HG03565 (cell line): ENCODE measurements around the gene ZNF107.
"Not testable (repeated sequence)": the region's sequence is repeated elsewhere in the genome, so short reads cannot be mapped to it uniquely, and the experiment has no call there.

Source experiments
- ATAC-seq: cut with Tn5 transposase; IDR thresholded peaks from one replicate; pipeline ENCODE4 v1.9.1; 2021; ENCODE audit warnings: mild to moderate bottlenecking, moderate library complexity; ENCODE audit not compliant: unreplicated experiment

ZNF107 gene

DNA sequence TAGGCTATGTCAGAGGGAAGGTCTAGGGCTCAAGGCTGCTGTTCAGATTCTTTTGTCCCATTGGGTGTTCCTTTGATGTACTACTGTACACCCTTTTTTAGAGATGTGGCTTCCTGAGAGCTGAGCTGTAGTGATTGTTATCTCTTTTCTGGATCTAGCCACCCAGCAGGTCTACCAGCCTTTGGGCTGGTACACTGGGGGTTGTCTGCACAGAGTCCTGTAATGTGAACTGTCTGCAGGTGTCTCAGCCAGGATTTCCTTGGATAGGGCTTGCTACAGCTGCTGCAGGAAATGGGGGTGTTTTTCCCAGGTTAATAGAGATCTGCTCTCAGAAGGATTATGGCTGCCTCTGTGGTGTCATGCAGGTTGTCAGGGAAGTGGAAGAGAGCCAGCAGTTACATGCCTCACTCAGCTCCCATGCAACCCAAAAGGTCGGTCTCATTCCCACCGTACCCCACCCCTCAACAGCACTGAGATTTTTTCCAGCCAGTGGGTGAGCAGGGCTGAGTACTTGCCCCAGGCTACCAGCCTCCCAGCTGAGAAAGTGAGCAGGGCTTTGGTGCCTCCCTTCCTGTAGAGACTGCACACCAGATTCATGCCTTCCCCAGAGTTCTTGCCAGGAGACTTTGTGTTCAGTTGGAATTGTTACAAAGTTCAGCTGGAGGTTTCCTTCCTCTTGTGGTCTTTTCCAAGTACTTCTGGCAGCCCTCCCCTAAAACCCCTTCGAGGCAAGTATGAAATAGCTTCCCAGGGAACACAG is 63.3 kb downstream of the ZNF107 start:
- ATAC-seq = no peak

DNA sequence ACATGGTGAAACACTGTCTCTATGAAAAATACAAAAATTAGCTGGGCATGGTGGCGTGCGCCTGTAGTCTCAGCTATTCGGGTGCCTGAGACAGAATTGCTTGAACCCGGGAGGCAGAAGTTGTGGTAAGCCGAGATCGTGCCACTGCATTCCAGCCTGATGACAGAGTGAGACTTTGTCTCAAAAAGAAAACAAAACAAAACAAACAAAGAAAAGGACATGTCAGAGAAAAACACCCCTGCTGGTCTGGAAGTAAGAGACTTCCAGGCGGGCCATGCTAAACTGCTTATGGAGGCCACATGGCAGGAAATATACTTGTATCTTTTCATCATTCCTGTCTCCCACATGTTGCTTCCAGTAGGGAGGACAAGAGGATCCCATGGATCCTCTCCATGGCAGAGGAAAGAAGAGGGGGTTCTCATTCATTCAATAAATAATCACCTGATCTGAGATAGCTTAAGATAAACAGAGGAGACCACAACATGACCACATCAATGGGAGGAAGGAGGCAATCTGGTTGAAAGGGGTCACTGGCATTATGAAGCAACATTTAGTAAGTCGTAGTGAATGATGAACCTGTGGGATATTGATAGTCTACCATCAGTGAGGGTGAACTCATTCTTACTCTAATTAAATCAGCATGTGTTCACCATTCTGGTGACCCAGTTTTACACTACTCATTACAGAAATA is 67.8 kb downstream of the ZNF107 start:
- ATAC-seq = no peak

DNA sequence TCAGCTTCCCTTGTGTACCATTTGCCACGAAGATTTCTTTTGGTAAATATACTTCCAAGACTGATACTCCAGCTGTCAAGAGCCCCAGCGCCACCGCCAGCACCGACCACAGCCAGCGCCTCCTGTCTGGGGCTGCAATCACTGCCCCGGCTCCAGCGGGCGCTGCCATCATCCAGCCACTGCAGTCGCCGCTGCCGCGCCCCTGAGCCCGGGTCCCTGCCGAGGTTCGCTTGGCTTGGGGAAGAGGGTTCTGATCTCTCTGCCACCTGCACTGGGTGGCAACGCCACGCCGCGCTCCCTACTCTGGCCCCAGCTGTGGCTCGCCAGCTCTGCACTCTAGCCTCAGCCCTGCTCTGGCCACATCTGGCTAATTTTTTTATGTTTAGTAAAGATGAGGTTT is 70.6 kb downstream of the ZNF107 start:
- ATAC-seq = no peak

DNA sequence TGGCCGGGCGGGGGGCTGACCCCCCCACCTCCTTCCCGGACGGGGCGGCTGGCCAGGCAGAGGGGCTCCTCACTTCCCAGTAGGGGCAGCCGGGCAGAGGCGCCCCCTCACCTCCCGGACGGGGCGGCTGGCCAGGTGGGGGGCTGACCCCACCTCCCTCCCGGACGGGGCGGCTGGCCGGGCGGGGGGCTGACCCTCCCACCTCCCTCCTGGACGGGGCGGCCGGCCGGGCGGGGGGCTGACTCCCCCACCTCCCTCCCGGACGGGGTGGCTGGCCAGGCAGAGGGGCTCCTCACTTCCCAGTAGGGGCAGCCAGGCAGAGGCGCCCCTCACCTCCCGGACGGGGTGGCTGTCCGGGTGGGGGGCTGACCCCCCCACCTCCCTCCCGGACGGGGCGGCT is 72.5 kb downstream of the ZNF107 start:
- not testable (repeated sequence) for ATAC-seq

DNA sequence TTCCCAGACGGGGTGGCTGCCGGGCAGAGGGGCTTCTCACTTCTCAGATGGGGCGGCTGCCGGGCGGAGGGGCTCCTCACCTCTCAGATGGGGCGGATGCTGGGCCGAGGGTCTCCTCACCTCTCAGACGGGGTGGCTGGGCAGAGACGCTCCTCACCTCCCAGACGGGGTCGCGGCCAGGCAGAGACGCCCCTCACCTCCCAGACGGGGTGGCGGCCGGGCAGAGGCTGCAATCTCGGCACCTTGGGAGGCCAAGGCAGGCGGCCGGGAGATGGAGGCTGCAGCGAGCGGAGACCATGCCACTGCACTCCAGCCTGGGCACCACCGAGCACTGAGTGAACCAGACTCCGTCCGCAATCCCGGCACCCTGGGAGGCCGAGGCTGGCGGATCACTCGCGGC is 73.0 kb downstream of the ZNF107 start:
- ATAC-seq = not testable (repeated sequence)

DNA sequence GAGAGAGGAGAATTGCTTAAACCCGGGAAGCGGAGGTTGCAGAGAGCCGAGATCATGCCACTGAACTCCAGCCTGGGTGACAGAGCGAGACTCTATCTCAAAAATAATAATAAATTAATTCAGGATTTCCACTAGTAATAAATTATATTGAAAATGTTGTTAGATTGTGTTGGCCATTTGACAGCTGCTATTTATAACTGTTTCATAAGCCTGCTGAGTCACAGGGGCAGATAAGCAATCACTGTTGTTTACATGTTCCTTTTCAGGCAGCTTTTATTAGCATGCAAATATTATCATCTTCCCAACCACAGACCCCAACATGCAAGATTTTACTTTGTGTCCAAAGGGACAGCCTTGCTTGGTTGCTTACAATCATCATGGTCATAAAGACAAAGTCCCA is 78.7 kb downstream of the ZNF107 start:
- ATAC-seq = no peak

DNA sequence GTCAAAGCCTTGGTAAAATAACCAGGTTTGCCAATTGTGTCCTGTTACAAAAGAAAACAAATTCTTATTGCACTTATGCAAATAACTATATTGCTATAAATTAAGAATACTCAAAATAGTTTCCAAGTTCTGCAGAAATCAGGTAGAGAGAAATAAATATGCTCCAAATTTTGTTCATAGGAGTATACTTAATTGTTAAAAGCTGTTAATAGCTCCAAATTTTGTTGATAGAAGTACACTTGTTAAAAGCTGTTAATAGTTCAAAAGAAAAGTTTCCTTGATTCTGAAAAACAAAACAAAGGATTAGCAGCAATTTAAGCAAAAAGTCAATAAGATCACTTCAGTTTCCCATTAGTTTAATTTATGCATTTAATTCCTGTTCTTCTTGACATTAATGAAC is 81.9 kb downstream of the ZNF107 start:
- no peak for ATAC-seq

DNA sequence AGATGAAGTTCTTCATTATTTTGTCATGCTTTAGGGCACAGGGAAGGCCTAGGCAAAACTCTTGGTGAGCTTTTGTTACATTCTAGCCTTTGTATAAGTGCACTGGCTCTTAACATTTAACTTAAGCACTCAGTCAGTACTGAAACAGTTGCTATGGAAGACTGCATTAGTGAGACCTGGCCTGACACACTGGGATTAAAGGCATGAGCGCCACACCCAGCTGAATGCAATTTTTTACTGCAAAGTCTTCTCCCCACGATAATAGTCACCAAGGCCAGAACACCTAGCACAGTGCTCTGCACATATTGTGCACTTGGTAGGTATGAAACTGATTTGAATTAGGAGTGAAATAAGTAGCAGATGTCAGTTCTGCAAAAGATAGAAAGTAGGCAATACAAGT is 87.1 kb downstream of the ZNF107 start:
- no peak for ATAC-seq

DNA sequence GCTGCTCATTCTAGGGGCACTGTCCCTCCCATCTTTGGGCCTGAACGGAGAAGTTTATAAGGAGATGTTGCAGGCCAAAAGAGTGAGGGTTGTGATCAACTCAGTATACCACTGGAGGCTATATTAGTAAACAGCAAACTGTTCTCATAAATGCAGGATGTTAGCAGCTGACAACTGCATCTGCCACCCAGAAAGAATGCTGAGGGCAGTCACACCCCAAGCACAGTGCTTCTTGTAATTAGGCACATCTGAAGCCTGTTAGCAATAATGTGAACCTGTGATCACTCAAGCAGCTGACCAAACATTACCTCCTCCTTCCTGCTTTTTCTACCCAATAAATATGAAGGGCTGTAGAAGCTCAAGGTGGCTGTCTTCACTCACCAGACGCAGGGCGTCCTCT is 89.9 kb downstream of the ZNF107 start:
- no peak for ATAC-seq

DNA sequence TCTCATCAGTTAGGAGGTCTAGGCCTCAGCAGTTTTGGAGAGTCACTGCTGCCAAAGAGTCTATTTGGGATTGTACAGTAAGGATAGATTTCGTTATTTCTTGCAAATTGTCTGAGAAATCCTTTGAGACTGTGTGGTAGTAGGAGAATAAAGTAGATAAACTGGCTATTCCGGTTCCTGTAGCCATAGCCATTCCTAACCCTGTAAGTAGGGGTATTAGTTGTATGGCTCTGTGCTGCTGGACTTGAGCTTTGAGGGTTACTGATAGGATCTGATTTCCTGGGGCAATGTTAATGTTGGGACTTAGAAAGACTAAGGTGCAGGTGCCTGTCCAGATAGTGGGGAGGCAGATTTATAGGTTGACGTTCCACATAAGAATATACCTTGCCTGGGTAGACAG is 92.2 kb downstream of the ZNF107 start:
- ATAC-seq = no peak
